HG03280 (cell line): ENCODE results near the gene RPP14.
"Not testable (repeated sequence)": the region's sequence is repeated elsewhere in the genome, so short reads cannot be mapped to it uniquely, and the experiment has no call there.

Source experiments
- ATAC-seq: cut with Tn5 transposase; IDR thresholded peaks from one replicate; pipeline ENCODE4 v1.9.1; 2021; ENCODE audit warnings: mild to moderate bottlenecking, moderate library complexity; ENCODE audit not compliant: unreplicated experiment

Gene RPP14

GRCh38 chr3:58290446-58290845 lies 15.6 kb upstream of the RPP14 start:
- not testable (repeated sequence) for ATAC-seq

GRCh38 chr3:58291671-58292338 lies 14.2 kb upstream of the RPP14 start:
- no peak for ATAC-seq

DNA sequence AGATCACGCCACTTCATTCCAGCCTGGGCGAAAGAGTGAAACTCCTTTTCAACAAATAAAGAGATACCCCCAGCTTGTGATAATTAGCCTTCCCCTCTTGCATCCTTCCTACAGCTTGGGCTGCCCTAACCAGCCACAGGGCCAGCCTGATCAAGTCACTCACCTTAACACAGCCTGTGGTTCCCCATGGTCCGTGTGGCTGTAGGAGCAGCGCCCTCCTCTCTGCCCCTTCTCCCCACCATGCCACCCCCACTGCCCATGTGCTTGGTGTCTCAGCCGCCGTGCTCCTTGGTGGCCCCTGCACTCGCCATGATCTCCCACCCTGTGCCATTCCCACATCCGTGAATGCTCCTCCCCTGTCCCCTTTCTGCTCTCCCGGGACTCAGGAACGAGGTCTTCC lies 13.2 kb upstream of the RPP14 start:
- no peak for ATAC-seq

- no peak for ATAC-seq
Observed at GRCh38 chr3:58293516-58293915, 12.5 kb upstream of the RPP14 start.

GRCh38 chr3:58296269-58296668 lies 9.8 kb upstream of the RPP14 start:
- ATAC-seq, result no peak

DNA sequence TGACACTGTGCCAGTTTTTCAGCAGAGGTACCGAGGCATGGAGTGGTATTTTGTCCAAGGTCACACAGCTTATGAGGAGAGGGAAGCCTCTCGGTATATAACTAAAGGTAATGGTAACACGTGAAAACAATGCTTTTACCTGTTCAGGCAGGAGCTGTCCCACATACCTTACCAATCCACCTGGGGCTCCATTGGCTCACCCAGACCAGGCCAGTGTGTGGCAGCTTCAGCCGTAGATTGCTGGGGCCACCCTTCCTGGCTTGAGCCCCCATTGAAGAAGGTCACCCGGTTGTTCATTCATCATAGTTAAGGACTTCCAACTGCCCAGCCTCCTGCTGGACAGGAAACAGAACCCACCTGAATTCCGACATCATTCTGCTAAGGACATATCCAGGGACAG lies 9.2 kb upstream of the RPP14 start:
- no peak for ATAC-seq

GRCh38 chr3:58298190-58298589 lies 7.9 kb upstream of the RPP14 start:
- no peak for ATAC-seq

GRCh38 chr3:58299075-58299474 lies 7.0 kb upstream of the RPP14 start:
- ATAC-seq, result no peak

DNA sequence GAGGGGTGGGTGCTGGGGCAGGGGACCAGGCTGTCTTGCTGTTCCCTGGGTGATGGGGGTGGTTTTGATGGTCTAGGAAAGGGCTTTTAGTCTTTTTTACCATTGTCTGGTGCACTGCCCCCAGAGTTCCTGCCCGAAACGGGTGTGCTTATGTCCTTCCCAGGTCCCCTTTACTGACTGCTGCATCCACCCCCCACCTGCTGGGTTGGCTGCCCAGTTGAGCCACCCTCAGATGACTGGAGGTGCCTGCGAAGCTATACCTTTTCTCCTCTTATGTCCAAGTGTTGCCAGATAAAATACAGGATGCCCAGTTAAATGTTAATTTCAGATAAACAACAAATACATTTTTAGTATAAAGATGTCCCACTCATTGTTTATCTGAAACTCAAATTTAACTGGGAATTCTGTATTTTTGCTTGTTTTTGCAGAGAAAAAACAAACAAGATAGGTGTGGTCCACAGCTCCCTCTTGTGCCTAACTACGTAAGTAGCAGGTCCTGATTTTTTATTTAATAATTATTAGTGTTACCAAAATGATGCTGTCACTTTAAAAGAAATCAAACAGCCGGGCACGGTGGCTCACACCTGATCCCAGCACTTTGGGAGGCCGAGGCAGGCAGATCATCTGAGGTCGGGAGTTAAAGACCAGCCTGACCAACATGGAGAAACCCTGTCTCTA lies 6.1 kb upstream of the RPP14 start:
- ATAC-seq, result no peak

DNA sequence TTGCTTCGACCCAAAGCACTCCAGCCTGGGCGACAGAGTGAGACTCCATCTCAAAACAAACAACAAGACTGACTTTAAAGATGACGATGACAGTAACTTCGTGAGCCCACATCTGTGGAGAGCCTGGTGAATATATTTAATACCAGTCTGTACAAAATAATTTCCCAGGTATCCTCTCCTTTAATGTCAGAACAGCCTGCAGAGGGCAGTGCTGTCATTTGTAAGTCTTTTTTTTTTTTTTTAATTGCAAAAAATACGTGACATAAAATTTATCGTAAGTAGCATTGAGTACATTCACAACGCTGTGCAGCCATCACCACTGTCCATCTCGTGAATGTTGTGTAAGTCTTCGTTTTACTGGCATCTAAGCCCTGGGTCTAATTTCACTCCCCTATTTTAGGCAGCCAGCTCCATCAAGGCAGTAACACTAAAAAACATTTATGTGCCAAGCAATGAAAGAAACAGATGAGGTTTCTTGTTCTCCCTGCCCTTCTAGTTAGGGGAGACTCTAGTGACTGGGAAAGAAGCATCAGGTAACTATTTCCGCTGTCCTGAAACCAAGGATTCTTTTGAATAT lies 1.7 kb downstream of the RPP14 start:
- no peak for ATAC-seq

DNA sequence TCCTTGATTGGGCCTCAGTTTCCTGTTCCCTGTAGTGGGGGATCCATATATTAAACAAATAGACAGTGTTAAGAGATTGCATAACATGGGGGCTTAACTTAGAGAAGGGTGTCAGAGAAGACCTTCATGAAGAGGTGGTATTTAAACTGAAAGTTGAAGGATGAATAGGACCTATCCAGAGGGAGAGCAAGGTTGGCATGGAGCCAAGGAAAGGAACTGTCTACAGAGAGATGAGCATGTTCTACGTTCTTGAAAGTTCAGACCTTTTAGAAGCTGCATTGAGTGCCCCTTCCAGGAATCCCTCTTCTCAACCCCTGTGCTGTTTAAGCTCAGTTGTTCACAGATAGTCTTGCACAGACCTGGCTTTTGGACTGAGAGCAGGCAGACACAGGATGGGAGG lies 2.7 kb downstream of the RPP14 start:
- ATAC-seq, result no peak

- no peak for ATAC-seq
Observed at GRCh38 chr3:58317811-58318210, 11.8 kb downstream of the RPP14 start.

- ATAC-seq, result no peak
Observed at GRCh38 chr3:58321791-58322190, 15.7 kb downstream of the RPP14 start.

GRCh38 chr3:58322793-58323192 lies 16.7 kb downstream of the RPP14 start:
- ATAC-seq, result no peak

DNA sequence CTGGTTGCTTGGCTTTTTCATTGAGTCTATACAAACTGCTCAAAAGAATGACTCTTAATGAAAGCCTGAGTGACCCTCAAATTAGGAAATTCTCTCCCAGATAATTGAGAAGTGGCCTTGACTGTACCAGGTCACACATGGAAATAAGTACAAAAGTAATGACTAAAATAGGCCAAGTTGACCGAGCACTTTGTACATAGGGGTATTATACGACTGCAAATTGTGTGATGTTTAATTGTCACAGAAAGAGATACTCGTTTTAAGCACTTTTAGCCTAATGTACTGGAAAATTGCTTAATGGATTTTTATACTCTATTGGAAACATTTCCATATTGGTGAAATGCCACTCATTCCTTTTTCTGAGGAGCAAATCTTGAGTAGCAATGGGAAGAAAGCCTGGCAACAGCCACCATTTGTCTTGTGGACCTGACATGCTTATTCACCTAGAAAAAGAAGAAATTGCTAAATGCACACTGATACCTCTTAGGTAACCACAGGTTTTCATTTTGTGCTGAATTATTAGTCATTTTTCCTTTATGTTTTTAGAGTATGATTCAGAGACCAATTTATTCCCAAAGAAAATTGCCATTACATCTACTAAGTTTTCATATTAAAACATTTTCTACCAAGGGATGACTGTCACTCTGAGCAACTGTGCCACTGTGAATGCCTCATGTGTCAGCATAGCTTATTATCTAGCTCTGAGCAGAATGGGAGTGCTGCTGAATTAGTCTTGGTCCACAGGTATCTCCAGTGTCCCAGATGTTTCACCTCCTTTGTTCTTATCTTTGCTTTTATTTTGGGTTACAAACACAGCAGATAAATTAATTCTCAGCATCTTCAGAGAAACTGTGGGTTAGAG lies 17.7 kb downstream of the RPP14 start:
- ATAC-seq, result no peak

DNA sequence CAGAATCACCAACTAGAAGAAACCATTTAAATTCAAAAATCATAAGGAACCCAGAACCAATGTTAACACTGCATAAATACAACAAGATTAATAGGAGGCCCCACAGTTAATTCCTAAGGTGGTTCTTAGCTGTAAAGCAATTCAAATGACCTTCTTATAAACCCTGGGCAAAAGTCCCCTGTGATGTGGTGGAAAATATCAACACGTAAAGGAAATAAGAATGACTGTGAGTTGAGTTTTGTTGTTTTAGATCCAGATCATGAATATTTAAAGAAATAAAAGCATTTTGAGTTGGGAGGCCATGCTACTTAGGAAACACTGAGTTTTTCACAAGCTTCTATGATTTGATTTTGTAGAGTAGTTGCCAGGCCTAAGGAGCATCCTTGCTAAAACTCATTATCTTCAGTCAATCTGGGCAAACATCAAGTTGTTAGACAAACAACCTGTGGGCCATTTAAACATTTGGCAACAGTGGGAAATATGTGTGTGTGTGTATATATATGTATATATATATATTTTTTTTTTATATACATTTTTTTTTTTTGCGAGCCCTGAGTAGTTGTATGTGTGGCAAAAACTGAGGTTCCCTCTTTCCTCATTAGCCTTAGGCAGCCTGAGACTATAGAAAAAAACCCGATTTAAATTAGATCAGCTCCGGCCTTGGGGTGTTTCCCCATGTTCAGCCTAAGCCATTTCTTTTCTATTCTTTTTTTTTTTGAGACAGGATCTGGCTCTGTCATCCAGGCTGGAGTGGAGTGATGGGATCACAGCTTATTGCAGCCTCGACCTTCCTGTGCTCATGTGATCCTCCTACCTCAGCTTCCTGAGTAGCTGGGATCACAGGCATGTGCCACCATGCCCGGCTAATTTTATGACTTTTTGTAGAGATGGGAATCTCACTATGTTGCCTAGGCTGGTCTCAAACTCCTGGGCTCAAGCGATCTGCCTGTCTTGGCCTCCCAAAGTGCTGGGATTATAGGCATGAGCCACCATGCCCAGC lies 18.6 kb downstream of the RPP14 start:
- ATAC-seq, result no peak

DNA sequence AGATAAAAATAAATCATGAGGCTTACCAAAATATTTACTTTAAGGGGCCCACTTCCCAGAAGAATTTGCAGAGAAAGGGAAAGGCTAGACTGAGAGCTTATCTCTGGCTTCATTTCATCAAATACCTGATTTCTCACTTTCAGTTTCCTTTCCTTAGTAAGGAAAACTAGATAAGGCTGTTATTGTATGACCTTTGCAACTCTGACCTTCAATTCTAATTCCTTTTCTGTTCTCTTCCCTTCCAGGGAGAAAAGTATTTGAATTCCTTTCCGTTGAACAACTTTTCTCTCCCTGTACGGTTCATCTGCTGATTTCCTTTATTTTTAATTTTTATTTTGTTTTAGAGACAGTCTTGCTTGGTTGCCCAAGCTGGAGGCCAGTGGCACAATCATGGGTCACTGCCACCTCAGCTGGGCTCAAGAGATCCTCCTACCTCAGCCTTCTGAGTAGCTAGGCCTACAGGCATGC lies 19.5 kb downstream of the RPP14 start:
- no peak for ATAC-seq

DNA sequence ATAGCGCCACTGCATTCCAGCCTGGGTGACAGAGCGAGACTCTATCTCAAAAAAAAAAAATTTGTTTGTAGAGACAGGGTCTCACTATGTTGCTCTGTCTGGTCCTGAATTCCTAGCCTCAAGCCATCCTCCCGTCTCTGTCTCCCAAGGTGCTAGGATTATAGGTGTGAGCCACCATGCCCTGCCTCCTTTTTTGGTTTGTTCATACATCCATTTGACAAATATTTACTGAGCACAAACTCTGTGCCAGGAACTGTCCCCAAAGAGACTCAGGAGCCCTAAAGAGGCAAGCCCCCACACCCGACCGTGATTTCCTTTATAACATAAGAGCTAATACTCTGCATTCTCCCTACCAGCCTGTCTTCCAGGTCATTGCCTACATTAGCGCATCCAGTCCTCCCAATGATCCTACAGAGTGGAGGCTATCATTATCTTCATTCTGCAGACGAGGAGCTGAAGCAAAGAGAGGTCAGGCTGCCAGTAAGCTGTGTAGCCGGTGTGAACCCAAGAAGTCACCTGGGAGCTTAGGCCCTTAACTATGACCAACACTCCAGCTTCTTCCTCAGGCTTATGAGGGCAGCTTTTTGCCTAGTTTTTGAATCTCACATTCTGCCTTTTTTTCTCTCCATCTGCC lies 20.3 kb downstream of the RPP14 start:
- no peak for ATAC-seq

- no peak for ATAC-seq
Observed at GRCh38 chr3:58329150-58329921, 23.3 kb downstream of the RPP14 start.
